ENCODE data around the gene ST14. TPM values are rescaled to one million over a fixed set of nuclear protein-coding genes. Genes with fewer than 3 reads are reported as not detected.

ST14 gene
- total RNA-seq, result 100.0 and 198 TPM in 2 replicates

DNA sequence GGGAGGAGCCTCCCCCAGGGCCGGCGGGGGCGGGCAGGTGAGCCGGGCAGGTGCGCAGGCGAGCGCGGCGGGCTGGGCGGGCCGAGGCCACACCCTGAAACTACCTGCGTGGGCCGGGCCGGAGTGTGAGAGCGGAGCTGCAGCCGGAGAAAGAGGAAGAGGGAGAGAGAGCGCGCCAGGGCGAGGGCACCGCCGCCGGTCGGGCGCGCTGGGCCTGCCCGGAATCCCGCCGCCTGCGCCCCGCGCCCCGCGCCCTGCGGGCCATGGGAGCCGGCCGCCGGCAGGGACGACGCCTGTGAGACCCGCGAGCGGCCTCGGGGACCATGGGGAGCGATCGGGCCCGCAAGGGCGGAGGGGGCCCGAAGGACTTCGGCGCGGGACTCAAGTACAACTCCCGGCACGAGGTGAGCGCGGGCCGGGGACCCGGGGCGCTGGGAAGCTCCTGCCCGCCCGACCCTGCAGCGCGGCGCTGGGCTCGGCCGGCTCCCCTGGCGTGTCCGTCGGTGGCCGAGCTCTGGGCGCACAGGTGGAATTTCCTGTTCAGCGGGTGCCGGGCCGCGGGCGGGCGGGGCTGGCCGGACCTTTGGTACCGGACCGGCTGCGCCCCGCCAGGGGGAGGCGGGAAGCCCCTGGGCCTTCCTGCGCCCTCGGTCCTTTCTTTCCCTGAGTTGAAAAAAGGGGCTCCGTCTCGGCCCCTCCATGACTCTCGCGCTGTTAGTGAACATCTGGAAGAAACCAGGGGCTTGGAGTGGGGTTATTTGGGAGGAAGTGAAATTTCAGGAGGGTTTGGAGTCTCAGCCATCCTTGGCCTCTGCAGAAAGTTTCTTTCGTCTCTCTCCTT, at the start of gene ST14:
Gene ST14, plus strand, starts transcription at position 126 of the 841 bp plus-strand sequence. Its CDS starts 198 bp downstream, at position 324.

Other genes with a start within 250 kb of the ST14 start
- 4.1 and 5.8 TPM in 2 replicates for gene PRDM10, start 156.9 kb upstream of the ST14 start, total RNA-seq
- 392 and 502 TPM in 2 replicates for gene APLP2, start 89.9 kb upstream of the ST14 start, total RNA-seq
- 27.7 and 38.4 TPM in 2 replicates for gene ZBTB44, start 155.1 kb downstream of the ST14 start, total RNA-seq